HepG2 (cell line): Measurements from ENCODE around the gene LDLRAD4. TPM values are rescaled to one million over a fixed set of nuclear protein-coding genes. Genes with fewer than 3 reads are reported as not detected.

Experiments
- FOSL2 ChIP-seq: sonication (generic); formaldehyde crosslinking; IDR thresholded peaks from 2 replicates; pipeline ENCODE4 v1.4.0; 2020; ENCODE audit warnings: missing genetic modification reagents
- FOXJ3 ChIP-seq: sonication (generic); formaldehyde crosslinking; IDR thresholded peaks from 2 replicates; pipeline ENCODE4 v1.4.0; 2020; ENCODE audit warnings: missing genetic modification reagents, mild to moderate bottlenecking, borderline replicate concordance
- JUND ChIP-seq: sonication (generic); formaldehyde crosslinking; IDR thresholded peaks from 2 replicates; pipeline ENCODE4 v1.8.0; 2022; ENCODE audit warnings: mild to moderate bottlenecking, missing genetic modification reagents
- KLF13 ChIP-seq: sonication (generic); formaldehyde crosslinking; IDR thresholded peaks from 2 replicates; pipeline ENCODE4 v1.4.0; 2020; ENCODE audit warnings: mild to moderate bottlenecking, missing genetic modification reagents
- MIXL1 ChIP-seq: IDR thresholded peaks from 2 replicates; pipeline ENCODE4 v1.6.1; 2016
- NFATC3 ChIP-seq: sonication (generic); formaldehyde crosslinking; IDR thresholded peaks from 2 replicates; pipeline ENCODE4 v1.5.1; 2020; ENCODE audit warnings: mild to moderate bottlenecking, missing genetic modification reagents
- NFE2 ChIP-seq: sonication (generic); formaldehyde crosslinking; IDR thresholded peaks from 2 replicates; pipeline ENCODE4 v1.4.0; 2020; ENCODE audit warnings: missing genetic modification reagents
- SRY ChIP-seq: sonication (generic); formaldehyde crosslinking; IDR thresholded peaks from 2 replicates; pipeline ENCODE4 v1.8.0; 2022; ENCODE audit warnings: mild to moderate bottlenecking, missing genetic modification reagents
- ZBTB7B ChIP-seq: sonication (generic); formaldehyde crosslinking; IDR thresholded peaks from 2 replicates; pipeline ENCODE4 v1.4.0; 2020; ENCODE audit warnings: missing genetic modification reagents
- ZNF30 ChIP-seq: sonication (generic); formaldehyde crosslinking; IDR thresholded peaks from 2 replicates; pipeline ENCODE4 v1.5.0; 2020; ENCODE audit warnings: mild to moderate bottlenecking, missing genetic modification reagents
- ZNF543 ChIP-seq: sonication (generic); formaldehyde crosslinking; IDR thresholded peaks from 2 replicates; pipeline ENCODE4 v1.4.0; 2020; ENCODE audit warnings: mild to moderate bottlenecking, missing genetic modification reagents
- ZNF780A ChIP-seq: sonication (generic); formaldehyde crosslinking; IDR thresholded peaks from 2 replicates; pipeline ENCODE4 v1.8.0; 2022; ENCODE audit warnings: mild to moderate bottlenecking, missing genetic modification reagents, moderate library complexity
- ZSCAN31 ChIP-seq: sonication (generic); formaldehyde crosslinking; IDR thresholded peaks from 2 replicates; pipeline ENCODE4 v1.5.0; 2020; ENCODE audit warnings: low read depth, mild to moderate bottlenecking, missing genetic modification reagents
- polyA plus RNA-seq, 8 experiments: library from polyadenylated mRNA; depleted of rRNA in 3 of 8; stranded (reverse) in 7 of 8; unstranded in 1 of 8; fragments of >200 nt; fragmentation: Illumina TruSeq in 4 of 8; extraction: Trizol in 4 of 8; gene quantifications; 2 replicates each; pipeline versions ENCODE4 v1.2.1 to v1.2.3, GENCODE V29; 2011 to 2016; ENCODE audit warnings: low read depth in 4 of 8, missing spikeins in 1 of 8, mixed read lengths in 1 of 8; ENCODE audit not compliant: insufficient read depth in 1 of 8
- total RNA-seq, 5 experiments: library from RNA; depleted of rRNA; stranded (reverse); fragments of >200 nt; fragmentation: Illumina TruSeq; extraction: Trizol; gene quantifications; 2 replicates each; pipeline ENCODE4 v1.2.3, GENCODE V29; 2016; ENCODE audit warnings: low read depth in 1 of 5
- TF ChIP-seq, protein P1 (sequence below): sonication (generic); formaldehyde crosslinking; IDR thresholded peaks from 2 replicates; pipeline ENCODE4 v1.8.0; 2022; ENCODE audit warnings: mild to moderate bottlenecking, missing genetic modification reagents, borderline replicate concordance
- TF ChIP-seq, protein P2 (sequence below): sonication (generic); formaldehyde crosslinking; IDR thresholded peaks from 2 replicates; pipeline ENCODE4 v1.8.0; 2022; ENCODE audit warnings: missing genetic modification reagents, low read depth, mild to moderate bottlenecking, borderline replicate concordance
- TF ChIP-seq, protein P3 (sequence below): sonication (generic); formaldehyde crosslinking; IDR thresholded peaks from 2 replicates; pipeline ENCODE4 v1.5.1; 2020; ENCODE audit warnings: mild to moderate bottlenecking, moderate library complexity, missing genetic modification reagents
- TF ChIP-seq, protein P4 (sequence below): sonication (generic); formaldehyde crosslinking; IDR thresholded peaks from 2 replicates; pipeline ENCODE4 v1.8.1; 2023; ENCODE audit warnings: mild to moderate bottlenecking, moderate library complexity, missing genetic modification reagents
- TF ChIP-seq, protein P5 (sequence below): sonication (generic); formaldehyde crosslinking; IDR thresholded peaks from 2 replicates; pipeline ENCODE4 v1.4.0; 2020; ENCODE audit warnings: mild to moderate bottlenecking, missing genetic modification reagents
- TF ChIP-seq, protein P6 (sequence below): sonication (generic); formaldehyde crosslinking; IDR thresholded peaks from 2 replicates; pipeline ENCODE4 v1.4.0; 2020; ENCODE audit warnings: missing genetic modification reagents

Gene LDLRAD4
- total and polyA plus RNA-seq, 2 of the 13 experiments (the other 11 are each of a cell fraction or from before 2014, with no cell fraction given) = 13.6 to 20.9 TPM

DNA sequence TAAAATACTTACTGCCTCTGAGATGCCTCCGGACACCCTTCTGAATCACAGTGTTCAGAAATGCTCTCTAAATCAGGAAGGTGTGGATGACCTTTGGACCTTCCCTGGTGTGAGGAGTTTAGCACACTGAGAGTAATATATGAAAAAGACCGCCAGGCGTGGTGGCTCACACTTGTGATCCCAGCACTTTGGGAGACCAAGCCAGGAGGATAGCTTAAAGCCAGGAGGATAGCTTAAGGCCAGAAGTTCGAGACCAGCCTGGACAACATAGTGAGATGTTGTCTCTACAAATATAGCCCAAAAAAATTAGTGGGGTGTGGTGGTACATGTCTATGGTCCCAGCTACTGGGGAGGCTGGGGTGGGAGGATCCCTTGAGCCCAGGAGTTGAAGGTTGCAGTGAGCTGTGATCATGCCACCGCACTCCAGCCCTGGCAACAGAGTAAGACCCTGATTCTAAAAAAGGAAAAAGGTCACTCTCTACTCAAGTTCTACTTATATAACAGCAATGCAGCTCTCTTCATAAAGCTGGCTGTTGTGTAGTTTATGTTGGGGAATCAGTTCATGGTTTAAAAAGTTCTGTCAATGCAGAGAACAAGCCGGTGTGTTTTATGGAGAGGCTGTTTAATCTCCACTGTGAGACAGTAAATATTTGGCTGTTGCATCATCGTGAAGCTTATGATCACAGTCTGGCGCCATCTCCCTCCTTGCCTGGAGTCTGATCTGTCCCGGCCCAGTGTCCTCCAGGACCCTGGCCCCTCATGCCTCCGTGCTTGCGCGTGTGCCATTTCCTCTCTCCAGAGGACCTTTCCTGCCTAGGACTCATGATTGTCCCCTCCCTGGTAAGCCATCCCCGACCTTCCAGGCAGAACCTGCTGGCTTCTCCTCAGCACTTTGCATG is 323.3 kb downstream of the LDLRAD4 start (continued):
- TF ChIP-seq, protein P1, sequence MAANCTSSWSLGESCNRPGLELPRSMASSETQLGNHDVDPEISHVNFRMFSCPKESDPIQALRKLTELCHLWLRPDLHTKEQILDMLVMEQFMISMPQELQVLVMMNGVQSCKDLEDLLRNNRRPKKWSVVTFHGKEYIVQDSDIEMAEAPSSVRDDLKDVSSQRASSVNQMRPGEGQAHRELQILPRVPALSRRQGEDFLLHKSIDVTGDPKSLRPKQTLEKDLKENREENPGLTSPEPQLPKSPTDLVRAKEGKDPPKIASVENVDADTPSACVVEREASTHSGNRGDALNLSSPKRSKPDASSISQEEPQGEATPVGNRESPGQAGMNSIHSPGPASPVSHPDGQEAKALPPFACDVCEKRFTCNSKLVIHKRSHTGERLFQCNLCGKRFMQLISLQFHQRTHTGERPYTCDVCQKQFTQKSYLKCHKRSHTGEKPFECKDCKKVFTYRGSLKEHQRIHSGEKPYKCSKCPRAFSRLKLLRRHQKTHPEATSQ (CRISPR knock-in tag) = peak; percentile 33; the same call in 1 of the 2 replicates
- peak; percentile 68; the same call in 1 of the 2 replicates for TF ChIP-seq ZBTB7B (CRISPR knock-in tag)
- TF ChIP-seq KLF13 (CRISPR knock-in tag) = no peak
- no peak for TF ChIP-seq ZNF780A (CRISPR knock-in tag)
- TF ChIP-seq, protein P2, sequence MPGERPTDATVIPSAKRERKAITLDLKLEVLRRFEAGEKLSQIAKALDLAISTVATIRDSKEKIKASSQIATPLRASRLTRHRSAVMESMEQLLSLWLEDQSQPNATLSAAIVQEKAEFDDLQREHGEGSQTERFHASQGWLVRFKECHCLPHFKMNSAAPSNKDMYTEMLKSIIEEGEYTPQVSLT (CRISPR knock-in tag) = no peak
- peak; percentile 59; the same call in 1 of the 2 replicates for TF ChIP-seq MIXL1
- TF ChIP-seq ZSCAN31 (CRISPR knock-in tag) = peak; percentile 75; the same call in 1 of the 2 replicates
- peak; percentile 95; the same call in 1 of the 2 replicates for TF ChIP-seq FOXJ3 (CRISPR knock-in tag)
- TF ChIP-seq, protein P3, sequence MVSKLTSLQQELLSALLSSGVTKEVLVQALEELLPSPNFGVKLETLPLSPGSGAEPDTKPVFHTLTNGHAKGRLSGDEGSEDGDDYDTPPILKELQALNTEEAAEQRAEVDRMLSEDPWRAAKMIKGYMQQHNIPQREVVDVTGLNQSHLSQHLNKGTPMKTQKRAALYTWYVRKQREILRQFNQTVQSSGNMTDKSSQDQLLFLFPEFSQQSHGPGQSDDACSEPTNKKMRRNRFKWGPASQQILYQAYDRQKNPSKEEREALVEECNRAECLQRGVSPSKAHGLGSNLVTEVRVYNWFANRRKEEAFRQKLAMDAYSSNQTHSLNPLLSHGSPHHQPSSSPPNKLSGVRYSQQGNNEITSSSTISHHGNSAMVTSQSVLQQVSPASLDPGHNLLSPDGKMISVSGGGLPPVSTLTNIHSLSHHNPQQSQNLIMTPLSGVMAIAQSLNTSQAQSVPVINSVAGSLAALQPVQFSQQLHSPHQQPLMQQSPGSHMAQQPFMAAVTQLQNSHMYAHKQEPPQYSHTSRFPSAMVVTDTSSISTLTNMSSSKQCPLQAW (CRISPR knock-in tag) = peak; percentile 63
- TF ChIP-seq, protein P4, sequence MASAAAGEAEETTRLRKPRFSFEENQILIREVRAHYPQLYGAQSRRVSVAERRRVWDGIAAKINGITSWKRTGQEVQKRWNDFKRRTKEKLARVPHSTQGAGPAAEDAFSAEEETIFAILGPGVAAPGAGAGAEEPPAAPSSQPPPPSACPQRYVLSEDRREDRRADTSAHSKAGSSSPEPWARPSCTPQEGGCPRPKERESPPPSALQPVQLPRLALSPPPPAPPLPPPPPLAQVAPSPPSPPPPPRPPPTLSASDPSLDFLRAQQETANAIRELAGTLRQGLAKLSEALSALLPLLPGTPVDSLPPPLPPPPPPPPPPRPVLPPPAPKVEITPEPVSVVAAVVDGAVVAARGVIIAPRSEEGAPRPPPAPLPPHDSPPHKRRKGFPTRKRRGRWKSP (CRISPR knock-in tag) = peak; percentile 50; the same call in 1 of the 2 replicates
- peak; percentile 68; the same call in 1 of the 2 replicates for TF ChIP-seq JUND
- peak; percentile 77; the same call in 1 of the 2 replicates for TF ChIP-seq ZNF543 (CRISPR knock-in tag)
- TF ChIP-seq, protein P5, sequence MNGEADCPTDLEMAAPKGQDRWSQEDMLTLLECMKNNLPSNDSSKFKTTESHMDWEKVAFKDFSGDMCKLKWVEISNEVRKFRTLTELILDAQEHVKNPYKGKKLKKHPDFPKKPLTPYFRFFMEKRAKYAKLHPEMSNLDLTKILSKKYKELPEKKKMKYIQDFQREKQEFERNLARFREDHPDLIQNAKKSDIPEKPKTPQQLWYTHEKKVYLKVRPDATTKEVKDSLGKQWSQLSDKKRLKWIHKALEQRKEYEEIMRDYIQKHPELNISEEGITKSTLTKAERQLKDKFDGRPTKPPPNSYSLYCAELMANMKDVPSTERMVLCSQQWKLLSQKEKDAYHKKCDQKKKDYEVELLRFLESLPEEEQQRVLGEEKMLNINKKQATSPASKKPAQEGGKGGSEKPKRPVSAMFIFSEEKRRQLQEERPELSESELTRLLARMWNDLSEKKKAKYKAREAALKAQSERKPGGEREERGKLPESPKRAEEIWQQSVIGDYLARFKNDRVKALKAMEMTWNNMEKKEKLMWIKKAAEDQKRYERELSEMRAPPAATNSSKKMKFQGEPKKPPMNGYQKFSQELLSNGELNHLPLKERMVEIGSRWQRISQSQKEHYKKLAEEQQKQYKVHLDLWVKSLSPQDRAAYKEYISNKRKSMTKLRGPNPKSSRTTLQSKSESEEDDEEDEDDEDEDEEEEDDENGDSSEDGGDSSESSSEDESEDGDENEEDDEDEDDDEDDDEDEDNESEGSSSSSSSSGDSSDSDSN (CRISPR knock-in tag) = peak; percentile 59
- TF ChIP-seq, protein P6, sequence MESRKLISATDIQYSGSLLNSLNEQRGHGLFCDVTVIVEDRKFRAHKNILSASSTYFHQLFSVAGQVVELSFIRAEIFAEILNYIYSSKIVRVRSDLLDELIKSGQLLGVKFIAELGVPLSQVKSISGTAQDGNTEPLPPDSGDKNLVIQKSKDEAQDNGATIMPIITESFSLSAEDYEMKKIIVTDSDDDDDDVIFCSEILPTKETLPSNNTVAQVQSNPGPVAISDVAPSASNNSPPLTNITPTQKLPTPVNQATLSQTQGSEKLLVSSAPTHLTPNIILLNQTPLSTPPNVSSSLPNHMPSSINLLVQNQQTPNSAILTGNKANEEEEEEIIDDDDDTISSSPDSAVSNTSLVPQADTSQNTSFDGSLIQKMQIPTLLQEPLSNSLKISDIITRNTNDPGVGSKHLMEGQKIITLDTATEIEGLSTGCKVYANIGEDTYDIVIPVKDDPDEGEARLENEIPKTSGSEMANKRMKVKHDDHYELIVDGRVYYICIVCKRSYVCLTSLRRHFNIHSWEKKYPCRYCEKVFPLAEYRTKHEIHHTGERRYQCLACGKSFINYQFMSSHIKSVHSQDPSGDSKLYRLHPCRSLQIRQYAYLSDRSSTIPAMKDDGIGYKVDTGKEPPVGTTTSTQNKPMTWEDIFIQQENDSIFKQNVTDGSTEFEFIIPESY (CRISPR knock-in tag) = 0 out of 2 replicates have a peak, but pooled peaks have one; percentile 23
- TF ChIP-seq NFATC3 (CRISPR knock-in tag) = no peak
- peak; percentile 81 for TF ChIP-seq FOSL2 (CRISPR knock-in tag)
- TF ChIP-seq SRY = 0 out of 2 replicates have a peak, but pooled peaks have one; percentile 0
- no peak for TF ChIP-seq NFE2 (CRISPR knock-in tag)
- no peak for TF ChIP-seq ZNF30 (CRISPR knock-in tag)
